H1 (cell line): Measurements from ENCODE around the gene MAOA. TPM values are rescaled to one million over a fixed set of nuclear protein-coding genes. Genes with fewer than 3 reads are reported as not detected.

Experiments used
- CTCF ChIA-PET: fragments of 300-600 bp; sonication (Branson Sonifier 250); formaldehyde crosslinking; loops from one replicate; lab custom pipeline; 2021; ENCODE audit not compliant: partially characterized antibody; lab: Charles Lee
- POLR2A ChIA-PET: fragments of 300-600 bp; sonication (Branson Sonifier 250); formaldehyde crosslinking; loops from one replicate; lab custom pipeline; 2021; ENCODE audit warnings: inconsistent platforms; ENCODE audit not compliant: partially characterized antibody; lab: Charles Lee
- DNase-seq, 2 experiments: peaks; one replicate each; pipeline versions ENCODE4 v3.0.0 to v3.0.0-alpha.2; 2010 to 2022; ENCODE audit warnings: low spot score in 2 of 2, low read depth in 1 of 2, mixed read lengths in 1 of 2
- FAIRE-seq: peaks from 2 replicates; lab custom pipeline; 2011; peaks lifted over from hg19 to GRCh38; lab: Jason Lieb, UNC
- H2AFZ ChIP-seq: 2 replicates; pipeline ENCODE4 v1.8.1; 2012; ENCODE audit warnings: low read length, inconsistent platforms
- H2AK5ac ChIP-seq: 2 replicates; pipeline ENCODE4 v1.6.1; 2013; ENCODE audit warnings: low read depth, low read length
- H2BK120ac ChIP-seq: replicated peaks from 2 replicates; pipeline ENCODE3; 2013; ENCODE audit warnings: low read depth, low read length, inconsistent platforms
- H2BK12ac ChIP-seq: 2 replicates; pipeline ENCODE4 v1.6.1; 2013; ENCODE audit warnings: low read depth, low read length
- H2BK15ac ChIP-seq: 2 replicates; pipeline ENCODE4 v1.6.1; 2013; ENCODE audit warnings: low read length
- H2BK20ac ChIP-seq: 2 replicates; pipeline ENCODE4 v1.6.1; 2013; ENCODE audit warnings: low read length
- H2BK5ac ChIP-seq: 2 replicates; pipeline ENCODE4 v1.6.1; 2013; ENCODE audit warnings: low read depth, low read length
- H3K14ac ChIP-seq: 2 replicates; pipeline ENCODE4 v1.6.1; 2013; ENCODE audit warnings: inconsistent platforms; ENCODE audit not compliant: insufficient read length
- H3K18ac ChIP-seq: 2 replicates; pipeline ENCODE4 v1.6.1; 2013; ENCODE audit warnings: low read length; ENCODE audit errors: extremely low read depth
- H3K23ac ChIP-seq: 2 replicates; pipeline ENCODE4 v1.6.1; 2013; ENCODE audit warnings: inconsistent platforms; ENCODE audit not compliant: insufficient read length
- H3K23me2 ChIP-seq: 2 replicates; pipeline ENCODE4 v1.6.1; 2013; ENCODE audit warnings: low read depth, low read length
- H3K27ac ChIP-seq: 2 replicates; pipeline ENCODE4 v1.6.1; 2011; ENCODE audit warnings: low read depth, low read length, inconsistent platforms
- H3K27me3 ChIP-seq, 4 experiments: replicated peaks in 1 of 4; 1 replicate in 1 of 4; 2 replicates in 3 of 4; pipeline versions ENCODE4 v1.6.1 to v1.8.1; 2011 to 2013; ENCODE audit warnings: low read length in 3 of 4, mild to moderate bottlenecking in 3 of 4, inconsistent platforms in 2 of 4, mixed read lengths in 2 of 4, moderate library complexity in 1 of 4; ENCODE audit not compliant: control insufficient read depth in 3 of 4, insufficient read depth in 3 of 4; ENCODE audit errors: extremely low read depth in 1 of 4
- H3K36me3 ChIP-seq, 4 experiments: 2 replicates each; pipeline versions ENCODE4 v1.6.1 to v1.8.1; 2011 to 2013; ENCODE audit warnings: mild to moderate bottlenecking in 4 of 4, low read length in 3 of 4, moderate library complexity in 2 of 4, control low read depth in 1 of 4, inconsistent platforms in 1 of 4; ENCODE audit not compliant: insufficient read depth in 4 of 4, control insufficient read depth in 2 of 4
- H3K4ac ChIP-seq: replicated peaks from 2 replicates; pipeline ENCODE3; 2013; ENCODE audit warnings: low read length, low read depth, mixed read lengths, inconsistent platforms; ENCODE audit not compliant: insufficient read length
- H3K4me1 ChIP-seq, 4 experiments: replicated peaks in 1 of 4; 1 replicate in 1 of 4; 2 replicates in 3 of 4; pipeline versions ENCODE4 v1.6.1 to v1.8.1; 2011 to 2013; ENCODE audit warnings: low read length in 3 of 4, inconsistent platforms in 2 of 4, mixed read lengths in 1 of 4; ENCODE audit not compliant: insufficient read depth in 4 of 4, control insufficient read depth in 3 of 4
- H3K4me2 ChIP-seq, 2 experiments: 2 replicates each; pipeline versions ENCODE4 v1.6.1 to v1.8.1; 2011 to 2013; ENCODE audit warnings: low read depth in 2 of 2, low read length in 2 of 2, control low read depth in 1 of 2, inconsistent platforms in 1 of 2, mild to moderate bottlenecking in 1 of 2; ENCODE audit not compliant: insufficient read depth in 1 of 2
- H3K4me3 ChIP-seq, 4 experiments: fragments of 200-600, 300-600 bp in 1 of 4; sonication (generic), shearing (Covaris generic), sonication (Bioruptor Twin) in 1 of 4; 2 replicates each; pipeline versions ENCODE4 v1.5.1 to v1.8.1; 2011 to 2016; ENCODE audit warnings: low read length in 4 of 4, low read depth in 3 of 4, control low read depth in 2 of 4, inconsistent platforms in 2 of 4, mild to moderate bottlenecking in 2 of 4, mixed read lengths in 1 of 4, moderate library complexity in 1 of 4; ENCODE audit not compliant: insufficient read depth in 2 of 4; ENCODE audit errors: extremely low read depth in 1 of 4
- H3K56ac ChIP-seq: replicated peaks from 2 replicates; pipeline ENCODE3; 2013; ENCODE audit warnings: low read depth, mild to moderate bottlenecking, mixed read lengths, low read length, inconsistent platforms; ENCODE audit not compliant: insufficient read length
- H3K79me1 ChIP-seq: 2 replicates; pipeline ENCODE4 v1.6.1; 2013; ENCODE audit warnings: low read depth, low read length, control low read depth
- H3K79me2 ChIP-seq, 2 experiments: 2 replicates each; pipeline versions ENCODE4 v1.6.1 to v1.8.1; 2012 to 2013; ENCODE audit warnings: low read length in 2 of 2, mild to moderate bottlenecking in 2 of 2, inconsistent platforms in 1 of 2; ENCODE audit not compliant: insufficient read depth in 2 of 2, control insufficient read depth in 1 of 2
- H3K9ac ChIP-seq, 4 experiments: replicated peaks in 1 of 4; 1 replicate in 1 of 4; 2 replicates in 3 of 4; pipeline versions ENCODE4 v1.6.1 to v1.8.1; 2011 to 2013; ENCODE audit warnings: low read depth in 3 of 4, low read length in 3 of 4, control low read depth in 2 of 4, mild to moderate bottlenecking in 2 of 4, moderate library complexity in 2 of 4, inconsistent platforms in 1 of 4; ENCODE audit errors: extremely low read depth in 1 of 4
- H3K9me3 ChIP-seq, 2 experiments: 2 replicates each; pipeline versions ENCODE4 v1.6.1 to v1.8.1; 2012 to 2013; ENCODE audit warnings: mild to moderate bottlenecking in 2 of 2, moderate library complexity in 2 of 2, control low read depth in 1 of 2, inconsistent platforms in 1 of 2, low read depth in 1 of 2, low read length in 1 of 2, mixed read lengths in 1 of 2; ENCODE audit not compliant: insufficient read depth in 2 of 2
- H4K20me1 ChIP-seq, 2 experiments: replicated peaks in 1 of 2; 2 replicates each; pipeline versions ENCODE3 to v1.8.1; 2011 to 2013; ENCODE audit warnings: inconsistent platforms in 2 of 2, low read length in 2 of 2, mild to moderate bottlenecking in 1 of 2; ENCODE audit not compliant: insufficient read depth in 2 of 2, control insufficient read depth in 1 of 2
- H4K5ac ChIP-seq: 2 replicates; pipeline ENCODE4 v1.6.1; 2013; ENCODE audit warnings: low read length, low read depth, mixed read lengths, inconsistent platforms; ENCODE audit not compliant: insufficient read length
- H4K8ac ChIP-seq: 2 replicates; pipeline ENCODE4 v1.8.0; 2013; ENCODE audit warnings: mild to moderate bottlenecking, moderate library complexity, low read length, inconsistent platforms; ENCODE audit not compliant: insufficient read depth; ENCODE audit errors: extremely low read depth
- H4K91ac ChIP-seq: replicated peaks from 2 replicates; pipeline ENCODE3; 2013; ENCODE audit warnings: low read length, mixed read lengths, inconsistent platforms; ENCODE audit not compliant: insufficient read length
- ASH2L ChIP-seq: fragments of 200-600, 300-600 bp; sonication (generic); IDR thresholded peaks from one replicate; pipeline ENCODE4 v1.7.1; 2017; ENCODE audit warnings: low read length
- BACH1 ChIP-seq: IDR thresholded peaks from 2 replicates; pipeline ENCODE4 v1.6.1; 2012; ENCODE audit warnings: low read length, improper control_type of control experiment
- CHD1 ChIP-seq: IDR thresholded peaks from 2 replicates; pipeline ENCODE4 v1.6.1; 2012; ENCODE audit warnings: low read depth, low read length, improper control_type of control experiment
- CHD2 ChIP-seq: IDR thresholded peaks from 2 replicates; pipeline ENCODE4 v1.6.1; 2012; ENCODE audit warnings: low read length, improper control_type of control experiment
- GABPA ChIP-seq: IDR thresholded peaks from 2 replicates; pipeline ENCODE4 v1.6.1; 2011; ENCODE audit warnings: mild to moderate bottlenecking, low read length, moderate library complexity, borderline replicate concordance; ENCODE audit not compliant: insufficient read depth
- HDAC6 ChIP-seq: IDR thresholded peaks from one replicate; pipeline ENCODE4 v1.7.1; 2012; ENCODE audit warnings: low read depth, mild to moderate bottlenecking, inconsistent platforms, low read length, moderate library complexity
- PHF8 ChIP-seq: fragments of 200-600 bp; sonication (generic); conservative IDR thresholded peaks from 2 replicates; pipeline ENCODE4 v1.7.1; 2012; ENCODE audit warnings: low read depth, mild to moderate bottlenecking, inconsistent platforms, low read length, moderate library complexity
- RFX5 ChIP-seq: IDR thresholded peaks from 2 replicates; pipeline ENCODE4 v1.6.1; 2011; ENCODE audit warnings: low read depth, low read length, improper control_type of control experiment, borderline replicate concordance
- SP1 ChIP-seq: IDR thresholded peaks from 2 replicates; pipeline ENCODE4 v1.6.1; 2011; ENCODE audit warnings: low read depth, low read length
- SP2 ChIP-seq: IDR thresholded peaks from 2 replicates; pipeline ENCODE4 v1.6.1; 2012; ENCODE audit warnings: mild to moderate bottlenecking, low read length, inconsistent platforms
- TAF1 ChIP-seq: IDR thresholded peaks from 2 replicates; pipeline ENCODE4 v1.6.1; 2011; ENCODE audit warnings: mild to moderate bottlenecking, low read depth, low read length
- TCF12 ChIP-seq: IDR thresholded peaks from 2 replicates; pipeline ENCODE4 v1.6.1; 2011; ENCODE audit warnings: low read depth, mild to moderate bottlenecking, low read length
- TEAD4 ChIP-seq: IDR thresholded peaks from 2 replicates; pipeline ENCODE4 v1.6.1; 2012; ENCODE audit warnings: low read depth, low read length, inconsistent platforms, mixed read lengths
- WGBS, 2 experiments: shearing (Covaris generic) in 1 of 2; methylation state at CpG; one replicate each; pipeline versions ENCODE4 v1.1.6 to v1.1.7; 2013 to 2015; ENCODE audit warnings: low lambda C conversion rate in 2 of 2, mixed read lengths in 2 of 2, inconsistent platforms in 1 of 2, low coverage in 1 of 2, missing lambda C conversion rate in 1 of 2; ENCODE audit not compliant: insufficient replicate concordance in 2 of 2, insufficient coverage in 1 of 2, insufficient read length in 1 of 2; ENCODE audit errors: extremely low coverage in 1 of 2, missing lambda C conversion rate in 1 of 2; 5-methylcytosine and 5-hydroxymethylcytosine counted together
- polyA plus RNA-seq, 7 experiments: library from polyadenylated mRNA; depleted of rRNA in 3 of 7; stranded (reverse) in 5 of 7; unstranded in 2 of 7; fragments of >200 nt in 5 of 7; fragments of 200-250 nt in 2 of 7; gene quantifications; 1 replicate in 5 of 7; 2 replicates in 1 of 7; 4 replicates in 1 of 7; pipeline versions ENCODE4 v1.2.1 to v1.2.3, GENCODE V29; 2011 to 2013; ENCODE audit warnings: missing spikeins in 2 of 7, mixed read lengths in 2 of 7
- total RNA-seq: library from RNA; stranded (reverse); fragmentation: NEBNext Ultra II Directional; extraction: Animal tissue kit (Norgen Biotek cat#: 25700); gene quantifications from 2 replicates; pipeline ENCODE4 v1.2.1, GENCODE V29; 2021
- TF ChIP-seq, protein P1 (sequence below), 3 experiments: IDR thresholded peaks; 1 replicate in 2 of 3; 2 replicates in 1 of 3; pipeline versions ENCODE4 v1.5.1 to v1.6.1; 2011; ENCODE audit warnings: low read length in 3 of 3, mild to moderate bottlenecking in 3 of 3, inconsistent platforms in 2 of 3, low read depth in 1 of 3, moderate library complexity in 1 of 3; ENCODE audit not compliant: insufficient read depth in 1 of 3; ENCODE audit errors: control extremely low read depth in 1 of 3

The MAOA gene
- total and polyA plus RNA-seq, 2 of the 8 experiments (the other 6 are each of a cell fraction or from before 2014, with no cell fraction given): 2.6 to 8.2 TPM

GRCh38 chrX:43720082-43720481 lies 64.0 kb downstream of the MAOA start:
- H4K20me1 ChIP-seq: no peaks in the 10 kb centered on the region
- POLR2A ChIA-PET: no interaction called here
- no peak overlapping the region for H3K14ac ChIP-seq
- H2AK5ac ChIP-seq: no peak overlapping the region
- H2BK5ac ChIP-seq: no peak overlapping the region
- no peak overlapping the region for H2BK15ac ChIP-seq
- FAIRE-seq: no peak
- 93% methylated on average over 3 of the region's 3 CpGs; no CpG with 5 or more reads in 1 of the 2 experiments for WGBS, 2 experiments
- CTCF ChIA-PET: no interaction called here
- no peak overlapping the region for H2BK12ac ChIP-seq
- no peak overlapping the region for H2BK120ac ChIP-seq
- H3K4me3 ChIP-seq: no peak overlapping the region
- no peaks in the 10 kb centered on the region for H3K79me1 ChIP-seq
- H4K8ac ChIP-seq: no peak overlapping the region
- H3K4ac ChIP-seq: no peak overlapping the region
- H3K23ac ChIP-seq: no peak overlapping the region
- H3K9me3 ChIP-seq: no peaks in the 10 kb centered on the region
- no peak overlapping the region for H3K18ac ChIP-seq
- H3K36me3 ChIP-seq: no peaks in the 10 kb centered on the region
- H4K91ac ChIP-seq: no peak overlapping the region
- no peak overlapping the region for H2BK20ac ChIP-seq
- H3K4me2 ChIP-seq: no peak overlapping the region
- H4K5ac ChIP-seq: no peak overlapping the region
- no peak overlapping the region for H2AFZ ChIP-seq
- H3K27ac ChIP-seq: no peak overlapping the region
- H3K79me2 ChIP-seq: no peaks in the 10 kb centered on the region
- no peaks in the 10 kb centered on the region for H3K4me1 ChIP-seq
- no peak overlapping the region for H3K56ac ChIP-seq
- no peak for DNase-seq
- H3K27me3 ChIP-seq: no peaks in the 10 kb centered on the region
- H3K23me2 ChIP-seq: no peaks in the 10 kb centered on the region
- no peak overlapping the region for H3K9ac ChIP-seq
- TF ChIP-seq TEAD4 (no peak), CHD2 (no peak), HDAC6 (no peak), BACH1 (no peak), RFX5 (no peak), TAF1 (no peak), PHF8 (no peak), GABPA (no peak), SP1 (no peak), ASH2L (no peak), CHD1 (no peak), TCF12 (no peak), SP2 (no peak)
- TF ChIP-seq, protein P1, sequence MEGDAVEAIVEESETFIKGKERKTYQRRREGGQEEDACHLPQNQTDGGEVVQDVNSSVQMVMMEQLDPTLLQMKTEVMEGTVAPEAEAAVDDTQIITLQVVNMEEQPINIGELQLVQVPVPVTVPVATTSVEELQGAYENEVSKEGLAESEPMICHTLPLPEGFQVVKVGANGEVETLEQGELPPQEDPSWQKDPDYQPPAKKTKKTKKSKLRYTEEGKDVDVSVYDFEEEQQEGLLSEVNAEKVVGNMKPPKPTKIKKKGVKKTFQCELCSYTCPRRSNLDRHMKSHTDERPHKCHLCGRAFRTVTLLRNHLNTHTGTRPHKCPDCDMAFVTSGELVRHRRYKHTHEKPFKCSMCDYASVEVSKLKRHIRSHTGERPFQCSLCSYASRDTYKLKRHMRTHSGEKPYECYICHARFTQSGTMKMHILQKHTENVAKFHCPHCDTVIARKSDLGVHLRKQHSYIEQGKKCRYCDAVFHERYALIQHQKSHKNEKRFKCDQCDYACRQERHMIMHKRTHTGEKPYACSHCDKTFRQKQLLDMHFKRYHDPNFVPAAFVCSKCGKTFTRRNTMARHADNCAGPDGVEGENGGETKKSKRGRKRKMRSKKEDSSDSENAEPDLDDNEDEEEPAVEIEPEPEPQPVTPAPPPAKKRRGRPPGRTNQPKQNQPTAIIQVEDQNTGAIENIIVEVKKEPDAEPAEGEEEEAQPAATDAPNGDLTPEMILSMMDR (IDR thresholded peaks at IDR 0.05; ENCODE audit: control extremely low read depth in 1 of 3, insufficient read depth in 1 of 3, low read depth in 1 of 3, low read length in 3 of 3): no peak
